SK-N-SH (cell line): ENCODE results near the gene CDK13. TPM values are rescaled to one million over a fixed set of nuclear protein-coding genes. Genes with fewer than 3 reads are reported as not detected.

Experiments
- CTCF ChIA-PET: fragments of 300-600, 350-600 bp; formaldehyde crosslinking; extraction: SDS; loops from one replicate; lab custom pipeline; 2021; lab: Yijun Ruan, JAX
- POLR2A ChIA-PET: fragments of 350-600 bp; sonication (Branson Sonifier 250); formaldehyde crosslinking; extraction: SDS; loops from one replicate; lab custom pipeline; 2020; ENCODE audit warnings: antibody characterized with exemption, inconsistent platforms; lab: Yijun Ruan, JAX
- DNase-seq: peaks from one replicate; pipeline ENCODE4 v3.0.0; 2012
- H2AFZ ChIP-seq: fragments of 200-600 bp; sonication (generic); 2 replicates; pipeline ENCODE4 v1.8.1; 2016; ENCODE audit warnings: antibody characterized with exemption, mild to moderate bottlenecking, low read depth
- H3F3A ChIP-seq: fragments of 200-600 bp; sonication (generic); replicated peaks from 2 replicates; pipeline ENCODE3; 2016; ENCODE audit warnings: antibody characterized with exemption, mild to moderate bottlenecking; ENCODE audit not compliant: insufficient read depth
- H3K27ac ChIP-seq, 2 experiments: fragments of 200-500 bp in 1 of 2; fragments of 200-600 bp in 1 of 2; sonication (Bioruptor generic) in 1 of 2; sonication (generic), shearing (Covaris generic) in 1 of 2; 2 replicates each; pipeline versions ENCODE4 v1.5.1 to v1.6.1; 2014 to 2016; ENCODE audit warnings: low read depth in 2 of 2, inconsistent platforms in 1 of 2, low read length in 1 of 2, mild to moderate bottlenecking in 1 of 2, mixed read lengths in 1 of 2
- H3K27me3 ChIP-seq: fragments of 200-600 bp; sonication (generic), shearing (Covaris generic); 2 replicates; pipeline ENCODE4 v1.6.1; 2016; ENCODE audit warnings: mixed run types; ENCODE audit not compliant: insufficient read depth
- H3K36me3 ChIP-seq, 2 experiments: fragments of 200-500 bp in 1 of 2; fragments of 200-600 bp in 1 of 2; sonication (Bioruptor generic) in 1 of 2; sonication (generic) in 1 of 2; replicated peaks in 1 of 2; 2 replicates each; pipeline versions ENCODE3 to v1.5.1; 2014 to 2016; ENCODE audit warnings: low read length in 1 of 2, mild to moderate bottlenecking in 1 of 2; ENCODE audit not compliant: insufficient read depth in 2 of 2, control insufficient read depth in 1 of 2
- H3K4me1 ChIP-seq, 2 experiments: fragments of 200-500 bp in 1 of 2; fragments of 200-600 bp in 1 of 2; sonication (Bioruptor generic) in 1 of 2; sonication (generic), shearing (Covaris generic) in 1 of 2; 2 replicates each; pipeline versions ENCODE4 v1.5.1 to v1.6.1; 2014 to 2016; ENCODE audit warnings: low read depth in 1 of 2, low read length in 1 of 2, mixed run types in 1 of 2; ENCODE audit not compliant: insufficient read depth in 2 of 2, control insufficient read depth in 1 of 2
- H3K4me2 ChIP-seq: fragments of 200-600 bp; sonication (generic), shearing (Covaris generic); 2 replicates; pipeline ENCODE4 v1.6.1; 2017; ENCODE audit warnings: mixed run types
- H3K4me3 ChIP-seq, 2 experiments: fragments of 200-500 bp in 1 of 2; fragments of 200-600 bp in 1 of 2; sonication (Bioruptor generic) in 1 of 2; sonication (generic), shearing (Covaris generic) in 1 of 2; 2 replicates each; pipeline versions ENCODE4 v1.5.1 to v1.8.1; 2014 to 2016; ENCODE audit warnings: low read depth in 2 of 2, inconsistent platforms in 1 of 2, low read length in 1 of 2, mild to moderate bottlenecking in 1 of 2, mixed read lengths in 1 of 2, moderate library complexity in 1 of 2
- H3K79me2 ChIP-seq: fragments of 200-600 bp; sonication (generic); 2 replicates; pipeline ENCODE4 v1.8.1; 2017; ENCODE audit warnings: mild to moderate bottlenecking; ENCODE audit not compliant: insufficient read depth
- H3K9ac ChIP-seq: fragments of 200-600 bp; sonication (generic); 2 replicates; pipeline ENCODE4 v1.6.1; 2017; ENCODE audit warnings: mixed run types
- H3K9me2 ChIP-seq: fragments of 200-600 bp; sonication (generic); 2 replicates; pipeline ENCODE4 v1.6.1; 2017; ENCODE audit warnings: mixed run types
- H3K9me3 ChIP-seq: fragments of 200-600 bp; sonication (generic); 2 replicates; pipeline ENCODE4 v1.6.1; 2017; ENCODE audit warnings: mixed run types, mild to moderate bottlenecking, moderate library complexity
- H4K20me1 ChIP-seq: fragments of 200-600 bp; sonication (generic); 2 replicates; pipeline ENCODE4 v1.6.1; 2017; ENCODE audit warnings: mild to moderate bottlenecking, mixed run types; ENCODE audit not compliant: insufficient read depth
- CHD2 ChIP-seq: fragments of 150-350 bp; IDR thresholded peaks from 2 replicates; pipeline ENCODE4 v1.6.1; 2018; ENCODE audit warnings: low read length; ENCODE audit not compliant: partially characterized antibody
- ELF1 ChIP-seq: IDR thresholded peaks from 2 replicates; pipeline ENCODE4 v1.4.0; 2012
- EZH2phosphoT487 ChIP-seq: fragments of 200-600 bp; sonication (generic); IDR thresholded peaks from 2 replicates; pipeline ENCODE4 v1.6.1; 2017; ENCODE audit warnings: low read depth, mixed run types, mild to moderate bottlenecking, antibody characterized with exemption, moderate library complexity, borderline replicate concordance
- GABPA ChIP-seq: IDR thresholded peaks from 2 replicates; pipeline ENCODE4 v1.4.0; 2012; ENCODE audit warnings: low read depth, mild to moderate bottlenecking
- JUND ChIP-seq: IDR thresholded peaks from 2 replicates; pipeline ENCODE4 v1.4.0; 2012
- MXI1 ChIP-seq: IDR thresholded peaks from 2 replicates; pipeline ENCODE4 v1.6.1; 2012; ENCODE audit warnings: mild to moderate bottlenecking, low read depth, low read length, improper control_type of control experiment
- NFIC ChIP-seq: IDR thresholded peaks from 2 replicates; pipeline ENCODE4 v1.4.0; 2012; ENCODE audit warnings: borderline replicate concordance
- NRF1 ChIP-seq: IDR thresholded peaks from 2 replicates; pipeline ENCODE4 v1.6.1; 2012; ENCODE audit warnings: low read depth, mild to moderate bottlenecking, low read length
- POLR2AphosphoS5 ChIP-seq: IDR thresholded peaks from 2 replicates; pipeline ENCODE4 v1.6.1; 2012; ENCODE audit warnings: low read depth, low read length
- RAD21 ChIP-seq: IDR thresholded peaks from 2 replicates; pipeline ENCODE4 v1.6.1; 2012; ENCODE audit warnings: mild to moderate bottlenecking, low read length
- RFX5 ChIP-seq: IDR thresholded peaks from 2 replicates; pipeline ENCODE4 v1.6.1; 2012; ENCODE audit warnings: mild to moderate bottlenecking, improper control_type of control experiment, low read length
- RXRA ChIP-seq: IDR thresholded peaks from 2 replicates; pipeline ENCODE4 v1.4.0; 2012; ENCODE audit warnings: low read depth, mild to moderate bottlenecking, borderline replicate concordance
- SIN3A ChIP-seq: IDR thresholded peaks from 2 replicates; pipeline ENCODE4 v1.6.1; 2012; ENCODE audit warnings: low read depth, mild to moderate bottlenecking, low read length, moderate library complexity, borderline replicate concordance
- TAF1 ChIP-seq: IDR thresholded peaks from 2 replicates; pipeline ENCODE4 v1.6.1; 2012; ENCODE audit warnings: low read depth, mild to moderate bottlenecking, low read length, moderate library complexity, borderline replicate concordance
- TCF12 ChIP-seq: IDR thresholded peaks from 2 replicates; pipeline ENCODE4 v1.4.0; 2012
- YY1 ChIP-seq: IDR thresholded peaks from 2 replicates; pipeline ENCODE4 v1.4.0; 2012; ENCODE audit warnings: low read depth, mild to moderate bottlenecking
- WGBS: methylation state at CpG from one replicate; pipeline ENCODE4 v1.1.6; 2017; ENCODE audit warnings: low lambda C conversion rate; 5-methylcytosine and 5-hydroxymethylcytosine counted together
- polyA plus RNA-seq, 3 experiments: library from polyadenylated mRNA; depleted of rRNA; stranded (reverse); fragments of >200 nt; gene quantifications; 2 replicates each; pipeline ENCODE4 v1.2.3, GENCODE V29; 2012
- TF ChIP-seq, protein P1 (sequence below): fragments of 200-600 bp; sonication (generic); IDR thresholded peaks from 2 replicates; pipeline ENCODE4 v1.6.1; 2017; ENCODE audit warnings: antibody characterized with exemption, mild to moderate bottlenecking, moderate library complexity
- TF ChIP-seq, protein P2 (sequence below): IDR thresholded peaks from 2 replicates; pipeline ENCODE4 v1.4.0; 2012; ENCODE audit warnings: low read depth, borderline replicate concordance
- TF ChIP-seq, protein P3 (sequence below): fragments of 150-350 bp; IDR thresholded peaks from 2 replicates; pipeline ENCODE4 v1.6.1; 2016; ENCODE audit warnings: mild to moderate bottlenecking, low read depth, low read length
- TF ChIP-seq, protein P4 (sequence below): IDR thresholded peaks from 2 replicates; pipeline ENCODE4 v1.4.0; 2012; ENCODE audit warnings: low read depth

The CDK13 gene
- 23.1 and 30.3 TPM in 2 replicates for polyA plus RNA-seq (2012; rRNA removed)
- polyA plus RNA-seq (2012; cell fraction: cytosol; rRNA removed) = 21.2 and 24.2 TPM in 2 replicates
- 52.2 and 80.8 TPM in 2 replicates for polyA plus RNA-seq (2012; cell fraction: nucleus; rRNA removed)

DNA sequence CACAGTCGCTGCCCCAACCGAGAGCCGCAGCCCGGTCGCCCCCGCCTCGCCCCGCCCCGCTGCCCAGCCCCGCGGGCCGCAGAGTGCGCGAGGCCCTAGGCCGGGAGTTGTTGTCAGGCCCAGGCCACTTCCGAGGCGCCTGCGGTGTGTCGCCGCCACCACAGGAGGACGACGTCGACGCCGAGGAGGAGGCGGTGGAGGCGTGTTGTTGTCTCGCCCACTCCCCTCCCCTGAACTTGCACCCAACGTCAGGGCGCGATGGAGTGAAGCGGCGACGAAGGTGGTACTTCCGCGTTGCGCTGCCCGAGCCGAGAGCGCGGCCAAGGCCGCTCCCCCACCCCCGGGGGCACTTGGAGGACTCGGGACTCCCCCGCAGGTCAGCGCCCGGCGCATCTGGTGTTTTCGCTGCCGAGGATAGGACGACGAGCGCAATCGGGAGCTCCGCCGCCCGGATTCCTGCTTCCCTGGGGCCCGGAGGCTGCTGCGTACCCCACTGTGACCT, at the start of gene CDK13:
Gene CDK13, plus strand, starts transcription at position 286 of the 502 bp plus-strand sequence. CDS start 386 bp downstream, outside the sequence.
- H3K4me3 ChIP-seq = peak within 1 kb of the TSS; percentile 96 to 97
- peaks cover 16% of the 10 kb centered on the region for H3F3A ChIP-seq
- no peaks in the 10 kb centered on the region for H3K27me3 ChIP-seq
- H3K9ac ChIP-seq = peak within 1 kb of the TSS; percentile 94
- H3K27ac ChIP-seq = peak within 1 kb of the TSS; percentile 97
- peaks cover 39% of the 10 kb centered on the region for H4K20me1 ChIP-seq
- H2AFZ ChIP-seq = peak within 1 kb of the TSS; percentile 87
- TF ChIP-seq RFX5 (no peak), EZH2phosphoT487 (no peak), NRF1 (no peak), GABPA (peak; percentile 43; the same call in 1 of the 2 replicates), SIN3A (no peak), JUND (no peak), NFIC (no peak), TCF12 (no peak; the same call in 1 of the 2 replicates), CHD2 (peak; percentile 27), POLR2AphosphoS5 (no peak; the same call in 1 of the 2 replicates), YY1 (peak; percentile 67), ELF1 (peak; percentile 95), MXI1 (peak; percentile 75), TAF1 (peak; percentile 53; the same call in 1 of the 2 replicates), RAD21 (peak; percentile 12; the same call in 1 of the 2 replicates), RXRA (peak; percentile 60; the same call in 1 of the 2 replicates)
- TF ChIP-seq, protein P1, sequence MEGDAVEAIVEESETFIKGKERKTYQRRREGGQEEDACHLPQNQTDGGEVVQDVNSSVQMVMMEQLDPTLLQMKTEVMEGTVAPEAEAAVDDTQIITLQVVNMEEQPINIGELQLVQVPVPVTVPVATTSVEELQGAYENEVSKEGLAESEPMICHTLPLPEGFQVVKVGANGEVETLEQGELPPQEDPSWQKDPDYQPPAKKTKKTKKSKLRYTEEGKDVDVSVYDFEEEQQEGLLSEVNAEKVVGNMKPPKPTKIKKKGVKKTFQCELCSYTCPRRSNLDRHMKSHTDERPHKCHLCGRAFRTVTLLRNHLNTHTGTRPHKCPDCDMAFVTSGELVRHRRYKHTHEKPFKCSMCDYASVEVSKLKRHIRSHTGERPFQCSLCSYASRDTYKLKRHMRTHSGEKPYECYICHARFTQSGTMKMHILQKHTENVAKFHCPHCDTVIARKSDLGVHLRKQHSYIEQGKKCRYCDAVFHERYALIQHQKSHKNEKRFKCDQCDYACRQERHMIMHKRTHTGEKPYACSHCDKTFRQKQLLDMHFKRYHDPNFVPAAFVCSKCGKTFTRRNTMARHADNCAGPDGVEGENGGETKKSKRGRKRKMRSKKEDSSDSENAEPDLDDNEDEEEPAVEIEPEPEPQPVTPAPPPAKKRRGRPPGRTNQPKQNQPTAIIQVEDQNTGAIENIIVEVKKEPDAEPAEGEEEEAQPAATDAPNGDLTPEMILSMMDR = no peak
- TF ChIP-seq, protein P2, sequence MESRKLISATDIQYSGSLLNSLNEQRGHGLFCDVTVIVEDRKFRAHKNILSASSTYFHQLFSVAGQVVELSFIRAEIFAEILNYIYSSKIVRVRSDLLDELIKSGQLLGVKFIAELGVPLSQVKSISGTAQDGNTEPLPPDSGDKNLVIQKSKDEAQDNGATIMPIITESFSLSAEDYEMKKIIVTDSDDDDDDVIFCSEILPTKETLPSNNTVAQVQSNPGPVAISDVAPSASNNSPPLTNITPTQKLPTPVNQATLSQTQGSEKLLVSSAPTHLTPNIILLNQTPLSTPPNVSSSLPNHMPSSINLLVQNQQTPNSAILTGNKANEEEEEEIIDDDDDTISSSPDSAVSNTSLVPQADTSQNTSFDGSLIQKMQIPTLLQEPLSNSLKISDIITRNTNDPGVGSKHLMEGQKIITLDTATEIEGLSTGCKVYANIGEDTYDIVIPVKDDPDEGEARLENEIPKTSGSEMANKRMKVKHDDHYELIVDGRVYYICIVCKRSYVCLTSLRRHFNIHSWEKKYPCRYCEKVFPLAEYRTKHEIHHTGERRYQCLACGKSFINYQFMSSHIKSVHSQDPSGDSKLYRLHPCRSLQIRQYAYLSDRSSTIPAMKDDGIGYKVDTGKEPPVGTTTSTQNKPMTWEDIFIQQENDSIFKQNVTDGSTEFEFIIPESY = 0 out of 2 replicates have a peak, but pooled peaks have one; percentile 33
- TF ChIP-seq, protein P3, sequence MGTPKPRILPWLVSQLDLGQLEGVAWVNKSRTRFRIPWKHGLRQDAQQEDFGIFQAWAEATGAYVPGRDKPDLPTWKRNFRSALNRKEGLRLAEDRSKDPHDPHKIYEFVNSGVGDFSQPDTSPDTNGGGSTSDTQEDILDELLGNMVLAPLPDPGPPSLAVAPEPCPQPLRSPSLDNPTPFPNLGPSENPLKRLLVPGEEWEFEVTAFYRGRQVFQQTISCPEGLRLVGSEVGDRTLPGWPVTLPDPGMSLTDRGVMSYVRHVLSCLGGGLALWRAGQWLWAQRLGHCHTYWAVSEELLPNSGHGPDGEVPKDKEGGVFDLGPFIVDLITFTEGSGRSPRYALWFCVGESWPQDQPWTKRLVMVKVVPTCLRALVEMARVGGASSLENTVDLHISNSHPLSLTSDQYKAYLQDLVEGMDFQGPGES = no peak
- TF ChIP-seq, protein P4, sequence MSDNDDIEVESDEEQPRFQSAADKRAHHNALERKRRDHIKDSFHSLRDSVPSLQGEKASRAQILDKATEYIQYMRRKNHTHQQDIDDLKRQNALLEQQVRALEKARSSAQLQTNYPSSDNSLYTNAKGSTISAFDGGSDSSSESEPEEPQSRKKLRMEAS = peak; percentile 49; the same call in 1 of the 2 replicates
- WGBS = 0% methylated on average over 9 of the region's 59 CpGs
- H3K4me1 ChIP-seq = peaks cover 0 to 23% of the 10 kb centered on the region in 2 experiments; a peak in 2 of 4 replicates
- peak; percentile 87 for DNase-seq
- ChIA-PET POLR2A (interaction anchor here (1.0 to 1.7 kb wide), 4 partner anchors 17 to 327 kb away, joined by 3 to 7 read pairs (median 5); partner anchors contain the start of genes MPLKIP, RALA and SUGCT), CTCF (interaction anchor here (0.6 to 9.3 kb wide), 11 partner anchors 8 to 1332 kb away, joined by 3 to 100 read pairs (median 5); partner anchors contain the start of genes MPLKIP and SUGCT)
- peaks cover 9 to 13% of the 10 kb centered on the region in 2 experiments for H3K36me3 ChIP-seq
- H3K79me2 ChIP-seq = peaks cover 57% of the 10 kb centered on the region
- no peaks in the 10 kb centered on the region for H3K9me3 ChIP-seq
- peak within 1 kb of the TSS; percentile 87 for H3K4me2 ChIP-seq
- no peaks in the 10 kb centered on the region for H3K9me2 ChIP-seq
